A549 (cell line): ENCODE measurements around the gene SSR2. TPM values are rescaled to one million over a fixed set of nuclear protein-coding genes. Genes with fewer than 3 reads are reported as not detected.

Experiments used
- ATAC-seq, 2 experiments: fragments of 200-7000 bp in 1 of 2; fragments of >200 bp in 1 of 2; cut with Nextera tagmentation in 1 of 2; cut with Tn5 transposase in 1 of 2; 3 replicates each; pipeline versions ENCODE4 v1.8.0 to v1.9.1; 2018 to 2020; ENCODE audit warnings: mild to moderate bottlenecking in 1 of 2, moderate library complexity in 1 of 2
- CTCF ChIA-PET: fragments of 300-600 bp; sonication (Branson Sonifier 250); formaldehyde crosslinking; extraction: SDS; loops from one replicate; lab custom pipeline; 2021; ENCODE audit warnings: antibody characterized with exemption, inconsistent platforms; lab: Yijun Ruan, JAX
- POLR2A ChIA-PET: fragments of 350-600 bp; formaldehyde crosslinking; extraction: SDS; loops from one replicate; lab custom pipeline; 2021; ENCODE audit warnings: antibody characterized with exemption, inconsistent platforms; lab: Yijun Ruan, JAX
- DNase-seq, 2 experiments: peaks; one replicate each; pipeline versions ENCODE4 v3.0.0 to v3.0.0-alpha.2; 2011 to 2016; ENCODE audit warnings: low read depth in 1 of 2, low spot score in 1 of 2
- FAIRE-seq: peaks from 2 replicates; lab custom pipeline; 2011; peaks lifted over from hg19 to GRCh38; lab: Jason Lieb, UNC
- H3K27ac ChIP-seq, 2 experiments: fragments of >200 bp; sonication (Bioruptor Twin); formaldehyde crosslinking; 3 replicates each; pipeline ENCODE4 v1.5.1; 2016 to 2017
- H3K4me1 ChIP-seq: fragments of >200 bp; sonication (Bioruptor Twin); formaldehyde crosslinking; 3 replicates; pipeline ENCODE4 v1.6.1; 2016
- H3K4me2 ChIP-seq: fragments of >200 bp; sonication (Bioruptor Twin); formaldehyde crosslinking; 3 replicates; pipeline ENCODE4 v1.6.1; 2016
- H3K4me3 ChIP-seq: fragments of >200 bp; sonication (Bioruptor Twin); formaldehyde crosslinking; 3 replicates; pipeline ENCODE4 v1.5.1; 2016
- H3K9me3 ChIP-seq: fragments of >200 bp; sonication (Bioruptor Twin); formaldehyde crosslinking; 3 replicates; pipeline ENCODE4 v1.6.1; 2016
- CHD2 ChIP-seq: fragments of 150-350 bp; IDR thresholded peaks from 2 replicates; pipeline ENCODE4 v1.6.1; 2014; ENCODE audit warnings: low read length; ENCODE audit not compliant: partially characterized antibody
- EHF ChIP-seq: fragments of 250-450 bp; sonication (Bioruptor Pico); IDR thresholded peaks from 2 replicates; pipeline ENCODE4 v1.5.0; 2020; ENCODE audit warnings: mild to moderate bottlenecking
- EHMT2 ChIP-seq: fragments of 200-600 bp; sonication (generic); IDR thresholded peaks from 2 replicates; pipeline ENCODE4 v1.6.1; 2016; ENCODE audit warnings: antibody characterized with exemption, low read depth, mild to moderate bottlenecking, moderate library complexity
- FOXS1 ChIP-seq: fragments of 250-450 bp; sonication (Bioruptor Pico); IDR thresholded peaks from 2 replicates; pipeline ENCODE4 v1.5.0; 2020; ENCODE audit warnings: mild to moderate bottlenecking, moderate library complexity
- GATA3 ChIP-seq: IDR thresholded peaks from 2 replicates; pipeline ENCODE4 v1.6.1; 2012; ENCODE audit warnings: borderline replicate concordance
- HOXB5 ChIP-seq: fragments of 250-450 bp; sonication (Bioruptor Pico); IDR thresholded peaks from 2 replicates; pipeline ENCODE4 v1.5.0; 2020; ENCODE audit warnings: mild to moderate bottlenecking, moderate library complexity
- JUN ChIP-seq, 2 experiments: fragments of >200 bp; sonication (Bioruptor Twin); formaldehyde crosslinking; IDR thresholded peaks; 2 replicates in 1 of 2; 3 replicates in 1 of 2; pipeline ENCODE4 v1.6.1; 2016 to 2017
- KDM1A ChIP-seq: fragments of 200-600 bp; sonication (generic); IDR thresholded peaks from 2 replicates; pipeline ENCODE4 v1.6.1; 2016; ENCODE audit warnings: low read depth, mild to moderate bottlenecking
- KDM5A ChIP-seq: fragments of 200-600 bp; sonication (generic); IDR thresholded peaks from 2 replicates; pipeline ENCODE4 v1.6.1; 2016; ENCODE audit warnings: antibody characterized with exemption, mild to moderate bottlenecking
- MAZ ChIP-seq: fragments of 150-350 bp; IDR thresholded peaks from 2 replicates; pipeline ENCODE4 v1.6.1; 2014; ENCODE audit warnings: antibody characterized with exemption, low read depth, low read length, borderline replicate concordance
- NFE2L2 ChIP-seq: fragments of 150-350 bp; conservative IDR thresholded peaks from 2 replicates; pipeline ENCODE4 v1.6.1; 2014; ENCODE audit warnings: low read length
- NR3C1 ChIP-seq: fragments of >200 bp; sonication (Bioruptor Twin); formaldehyde crosslinking; IDR thresholded peaks from 3 replicates; pipeline ENCODE4 v1.6.1; 2017
- RCOR1 ChIP-seq: fragments of 150-350 bp; IDR thresholded peaks from 2 replicates; pipeline ENCODE4 v1.6.1; 2014; ENCODE audit warnings: antibody characterized with exemption, low read length, low read depth
- RFX5 ChIP-seq: fragments of 450-650 bp; IDR thresholded peaks from 2 replicates; pipeline ENCODE4 v1.7.1; 2014; ENCODE audit warnings: antibody characterized with exemption, mild to moderate bottlenecking, moderate library complexity
- SMC3 ChIP-seq: fragments of >200 bp; sonication (Bioruptor Twin); formaldehyde crosslinking; IDR thresholded peaks from 3 replicates; pipeline ENCODE4 v1.6.1; 2018; ENCODE audit warnings: inconsistent platforms
- ZC3H11A ChIP-seq: fragments of 450-650 bp; IDR thresholded peaks from 2 replicates; pipeline ENCODE4 v1.6.1; 2014; ENCODE audit warnings: antibody characterized with exemption, mild to moderate bottlenecking
- ZSCAN20 ChIP-seq: fragments of 250-450 bp; sonication (Bioruptor Pico); IDR thresholded peaks from 2 replicates; pipeline ENCODE4 v1.8.0; 2022; ENCODE audit warnings: mild to moderate bottlenecking, moderate library complexity
- WGBS: methylation state at CpG from one replicate; pipeline ENCODE4 v1.1.6; 2017; ENCODE audit errors: missing lambda C conversion rate; 5-methylcytosine and 5-hydroxymethylcytosine counted together
- polyA plus RNA-seq, 4 experiments: library from polyadenylated mRNA; depleted of rRNA in 3 of 4; stranded (reverse); fragments of >200 nt; fragmentation: RNase III in 1 of 4; extraction: RNeasy Plus Mini Kit Qiagen cat#74134 plus additional on column Dnase treatment in 1 of 4; gene quantifications; 2 replicates in 3 of 4; 3 replicates in 1 of 4; pipeline ENCODE4 v1.2.3, GENCODE V29; 2011 to 2017
- TF ChIP-seq, protein P1 (sequence below): IDR thresholded peaks from 2 replicates; pipeline ENCODE4 v1.6.1; 2012
- TF ChIP-seq, protein P2 (sequence below): fragments of >200 bp; sonication (Bioruptor Twin); formaldehyde crosslinking; IDR thresholded peaks from 3 replicates; pipeline ENCODE4 v1.5.1; 2016
- TF ChIP-seq, protein P3 (sequence below): IDR thresholded peaks from 2 replicates; pipeline ENCODE4 v1.6.1; 2012; ENCODE audit warnings: low read depth, borderline replicate concordance
- TF ChIP-seq, protein P4 (sequence below): fragments of 450-650 bp; IDR thresholded peaks from 2 replicates; pipeline ENCODE4 v1.6.1; 2014; ENCODE audit warnings: antibody characterized with exemption

Gene SSR2
- polyA plus RNA-seq, 2 of the 4 experiments (the other 2 are of a cell fraction) = 261 to 382 TPM

DNA sequence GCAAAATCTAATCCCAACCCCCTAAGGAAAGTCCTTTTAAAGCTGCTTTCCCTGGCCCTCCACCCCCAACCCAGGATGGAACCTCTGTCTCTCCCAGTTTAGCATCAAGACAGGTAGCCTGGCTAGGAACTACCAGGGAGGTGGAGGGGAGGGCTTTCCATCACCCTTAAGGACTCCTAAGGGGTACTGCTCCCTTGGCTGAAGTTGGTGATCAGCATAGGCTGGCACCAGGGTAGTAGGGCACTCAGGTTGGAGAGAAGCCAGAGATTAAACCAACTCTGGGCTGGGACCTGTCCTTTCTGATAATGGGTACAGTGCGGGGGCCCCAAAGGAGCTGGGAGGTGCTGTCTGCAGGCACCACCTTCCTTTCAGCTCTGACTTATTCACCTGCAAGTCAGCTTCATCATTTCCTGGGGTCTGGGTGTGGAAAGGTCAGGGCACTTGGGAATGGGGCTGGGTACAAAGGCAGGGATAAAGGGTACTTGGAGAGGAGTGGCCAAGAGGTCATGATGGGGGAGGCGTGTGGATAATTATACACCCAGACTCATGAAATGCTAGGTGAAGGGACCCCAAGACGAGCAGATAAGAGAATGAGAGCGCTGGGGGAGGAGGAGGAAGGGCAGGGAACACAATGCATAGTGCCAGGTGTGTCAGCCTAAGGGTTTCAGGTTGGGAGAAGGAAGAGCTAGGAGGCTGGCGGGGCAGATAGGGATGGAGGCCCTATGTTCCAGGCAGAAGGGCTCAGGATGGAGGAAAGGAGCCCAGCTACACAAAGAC lies 43.6 kb downstream of the SSR2 start:
- Histone ChIP-seq H3K4me1 (peaks cover 73% of the 10 kb centered on the region), H3K4me2 (peak overlapping the region; percentile 93), H3K9me3 (no peaks in the 10 kb centered on the region), H3K27ac (peak overlapping the region; percentile 98 to 99), H3K4me3 (peak overlapping the region; percentile 90)
- ATAC-seq (peak; percentile 15 to 51; a peak in 4 of 6 replicates), DNase-seq (no peak), FAIRE-seq (no peak)
- POLR2A ChIA-PET = no interaction called here
- CTCF ChIA-PET = interaction anchor here (1.1 to 24.7 kb wide), 10 partner anchors 11 to 89 kb away, joined by 3 to 423 read pairs (median 9); partner anchors contain the start of gene RXFP4
- TF ChIP-seq, protein P1, sequence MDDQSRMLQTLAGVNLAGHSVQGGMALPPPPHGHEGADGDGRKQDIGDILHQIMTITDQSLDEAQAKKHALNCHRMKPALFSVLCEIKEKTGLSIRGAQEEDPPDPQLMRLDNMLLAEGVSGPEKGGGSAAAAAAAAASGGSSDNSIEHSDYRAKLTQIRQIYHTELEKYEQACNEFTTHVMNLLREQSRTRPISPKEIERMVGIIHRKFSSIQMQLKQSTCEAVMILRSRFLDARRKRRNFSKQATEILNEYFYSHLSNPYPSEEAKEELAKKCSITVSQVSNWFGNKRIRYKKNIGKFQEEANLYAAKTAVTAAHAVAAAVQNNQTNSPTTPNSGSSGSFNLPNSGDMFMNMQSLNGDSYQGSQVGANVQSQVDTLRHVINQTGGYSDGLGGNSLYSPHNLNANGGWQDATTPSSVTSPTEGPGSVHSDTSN = no peak
- TF ChIP-seq MAZ = no peak
- TF ChIP-seq JUN (IDR thresholded peaks at IDR 0.05) = no peak
- TF ChIP-seq RFX5 = no peak
- TF ChIP-seq NR3C1 = no peak
- 18% methylated on average over 5 of the region's 5 CpGs for WGBS

DNA sequence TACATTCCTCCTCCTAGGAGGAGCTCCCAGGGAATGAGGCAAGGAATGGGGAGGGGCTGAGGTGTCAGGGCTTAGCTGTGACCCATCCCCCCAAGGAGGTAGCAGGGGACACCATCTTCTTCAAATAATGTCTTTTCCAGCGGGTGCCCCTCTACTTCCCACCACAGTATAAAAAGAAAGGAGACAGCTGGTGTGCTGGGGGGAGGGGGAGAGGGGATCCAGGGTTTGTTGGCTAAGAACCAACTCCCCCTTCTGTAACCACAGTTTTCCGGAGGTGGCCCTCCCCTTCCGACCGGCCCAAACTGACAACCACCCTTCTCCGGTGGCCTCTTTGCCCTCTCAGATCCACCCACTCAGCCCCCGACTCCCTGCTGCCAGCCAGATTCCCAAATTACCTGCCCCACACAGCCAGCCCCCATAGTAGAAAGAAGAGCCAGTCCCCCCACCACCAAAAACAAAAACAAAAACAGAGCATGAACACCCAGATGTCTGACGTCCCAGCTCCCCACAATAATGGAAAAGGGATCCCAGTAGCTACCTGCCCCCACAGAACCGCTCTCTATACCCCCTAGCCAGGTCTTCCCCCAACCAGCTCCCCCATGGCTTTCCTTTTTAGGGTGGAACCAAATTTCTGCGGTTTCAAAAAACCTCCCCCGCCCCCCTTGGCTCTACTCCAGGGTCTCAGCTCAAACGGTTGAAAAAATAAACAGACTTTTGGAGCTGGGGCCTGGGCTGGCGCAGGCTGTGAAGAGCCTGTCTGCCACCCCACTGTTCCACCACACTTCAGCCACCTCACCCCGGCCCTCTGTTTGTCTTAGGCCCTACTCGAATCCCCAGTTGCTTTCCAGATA lies 44.5 kb downstream of the SSR2 start:
- peak overlapping the region; percentile 98 to 99 for H3K27ac ChIP-seq
- TF ChIP-seq HOXB5 (no peak), GATA3 (no peak), RCOR1 (no peak), SMC3 (no peak), KDM5A (no peak), RFX5 (no peak), NR3C1 (no peak), CHD2 (no peak), NFE2L2 (no peak), ZC3H11A (no peak), EHMT2 (no peak), FOXS1 (CRISPR knock-in tag) (no peak), MAZ (no peak), ZSCAN20 (CRISPR knock-in tag) (no peak), EHF (CRISPR knock-in tag) (no peak), KDM1A (no peak)
- TF ChIP-seq, protein P2, sequence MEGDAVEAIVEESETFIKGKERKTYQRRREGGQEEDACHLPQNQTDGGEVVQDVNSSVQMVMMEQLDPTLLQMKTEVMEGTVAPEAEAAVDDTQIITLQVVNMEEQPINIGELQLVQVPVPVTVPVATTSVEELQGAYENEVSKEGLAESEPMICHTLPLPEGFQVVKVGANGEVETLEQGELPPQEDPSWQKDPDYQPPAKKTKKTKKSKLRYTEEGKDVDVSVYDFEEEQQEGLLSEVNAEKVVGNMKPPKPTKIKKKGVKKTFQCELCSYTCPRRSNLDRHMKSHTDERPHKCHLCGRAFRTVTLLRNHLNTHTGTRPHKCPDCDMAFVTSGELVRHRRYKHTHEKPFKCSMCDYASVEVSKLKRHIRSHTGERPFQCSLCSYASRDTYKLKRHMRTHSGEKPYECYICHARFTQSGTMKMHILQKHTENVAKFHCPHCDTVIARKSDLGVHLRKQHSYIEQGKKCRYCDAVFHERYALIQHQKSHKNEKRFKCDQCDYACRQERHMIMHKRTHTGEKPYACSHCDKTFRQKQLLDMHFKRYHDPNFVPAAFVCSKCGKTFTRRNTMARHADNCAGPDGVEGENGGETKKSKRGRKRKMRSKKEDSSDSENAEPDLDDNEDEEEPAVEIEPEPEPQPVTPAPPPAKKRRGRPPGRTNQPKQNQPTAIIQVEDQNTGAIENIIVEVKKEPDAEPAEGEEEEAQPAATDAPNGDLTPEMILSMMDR = no peak
- TF ChIP-seq, protein P3, sequence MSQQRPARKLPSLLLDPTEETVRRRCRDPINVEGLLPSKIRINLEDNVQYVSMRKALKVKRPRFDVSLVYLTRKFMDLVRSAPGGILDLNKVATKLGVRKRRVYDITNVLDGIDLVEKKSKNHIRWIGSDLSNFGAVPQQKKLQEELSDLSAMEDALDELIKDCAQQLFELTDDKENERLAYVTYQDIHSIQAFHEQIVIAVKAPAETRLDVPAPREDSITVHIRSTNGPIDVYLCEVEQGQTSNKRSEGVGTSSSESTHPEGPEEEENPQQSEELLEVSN = no peak
- TF ChIP-seq, protein P4, sequence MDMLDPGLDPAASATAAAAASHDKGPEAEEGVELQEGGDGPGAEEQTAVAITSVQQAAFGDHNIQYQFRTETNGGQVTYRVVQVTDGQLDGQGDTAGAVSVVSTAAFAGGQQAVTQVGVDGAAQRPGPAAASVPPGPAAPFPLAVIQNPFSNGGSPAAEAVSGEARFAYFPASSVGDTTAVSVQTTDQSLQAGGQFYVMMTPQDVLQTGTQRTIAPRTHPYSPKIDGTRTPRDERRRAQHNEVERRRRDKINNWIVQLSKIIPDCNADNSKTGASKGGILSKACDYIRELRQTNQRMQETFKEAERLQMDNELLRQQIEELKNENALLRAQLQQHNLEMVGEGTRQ = no peak
- peak in 1 of 2 experiments; percentile 38 for DNase-seq
- peak overlapping the region; percentile 93 for H3K4me2 ChIP-seq
- H3K9me3 ChIP-seq = no peaks in the 10 kb centered on the region
- ATAC-seq = peak in 1 of 2 experiments; percentile 13; a peak in 2 of 6 replicates
- ChIA-PET POLR2A (interaction anchor here (0.7 kb wide), 1 partner anchor 15 kb away, joined by 4 read pairs; no protein-coding TSS in a partner anchor), CTCF (interaction anchor here (1.1 to 24.7 kb wide), 10 partner anchors 7 to 90 kb away, joined by 3 to 423 read pairs (median 10); partner anchors contain the start of gene RXFP4)
- FAIRE-seq = no peak
- 10% methylated on average over 13 of the region's 14 CpGs for WGBS
- H3K4me3 ChIP-seq = peak overlapping the region; percentile 90
- peaks cover 73% of the 10 kb centered on the region for H3K4me1 ChIP-seq
